Activated naive CD4-positive, alpha-beta T cell treated with anti-CD3 and anti-CD28 coated beads, Interleukin-2, amount 50 U/mL, for 16 hours (primary cell): ENCODE measurements around the gene SOCS2.
"Not testable (repeated sequence)": the region's sequence is repeated elsewhere in the genome, so short reads cannot be mapped to it uniquely, and the experiment has no call there.

Experiments used
- DNase-seq: peaks from one replicate; pipeline ENCODE4 v3.0.0-alpha.2; 2020

The SOCS2 gene

DNA sequence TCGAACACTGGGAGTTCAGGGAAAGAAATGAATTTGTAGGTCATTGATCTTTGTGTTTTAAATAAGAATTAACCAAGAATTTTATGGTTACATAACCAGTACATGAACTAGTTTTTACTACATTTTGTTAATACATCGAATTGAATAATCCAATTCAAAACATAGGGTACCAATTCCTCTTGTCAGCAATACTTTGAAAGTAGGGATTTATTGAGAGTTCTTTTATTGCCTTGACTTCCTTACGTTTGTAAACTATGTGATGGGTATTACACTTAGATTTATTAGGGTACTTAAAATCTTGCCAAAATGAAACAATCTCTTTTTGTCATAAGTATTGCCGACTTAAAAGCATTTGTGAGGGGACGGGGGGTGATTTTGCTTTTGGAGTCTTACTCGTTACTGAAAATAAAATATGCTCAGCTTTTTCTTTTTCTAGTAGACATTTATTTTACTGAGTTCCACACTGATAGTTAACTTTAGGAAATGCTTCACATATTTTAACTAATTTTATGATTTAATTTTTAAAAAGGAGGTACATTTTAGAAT is 22.4 kb downstream of the SOCS2 start:
- no peak for DNase-seq

DNA sequence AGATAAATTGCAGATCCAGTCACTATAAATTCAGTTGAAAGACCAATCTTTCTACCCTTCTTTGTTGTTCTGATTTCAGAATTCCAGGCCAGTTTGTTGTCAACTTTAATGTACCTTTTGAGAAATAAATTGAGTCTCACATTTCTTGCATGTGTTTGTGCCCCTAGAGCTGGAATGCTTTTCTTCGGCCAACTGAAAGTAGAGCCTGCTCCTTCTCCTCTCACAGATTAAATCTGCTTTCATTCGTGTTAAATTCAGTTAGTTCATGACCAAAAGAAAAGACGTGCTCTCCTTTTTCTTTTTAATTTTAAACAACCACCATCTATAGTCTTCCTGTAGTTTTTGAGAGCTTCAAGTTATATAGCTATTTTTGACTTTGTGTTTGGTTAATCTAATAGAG is 22.9 kb downstream of the SOCS2 start:
- no peak for DNase-seq

DNA sequence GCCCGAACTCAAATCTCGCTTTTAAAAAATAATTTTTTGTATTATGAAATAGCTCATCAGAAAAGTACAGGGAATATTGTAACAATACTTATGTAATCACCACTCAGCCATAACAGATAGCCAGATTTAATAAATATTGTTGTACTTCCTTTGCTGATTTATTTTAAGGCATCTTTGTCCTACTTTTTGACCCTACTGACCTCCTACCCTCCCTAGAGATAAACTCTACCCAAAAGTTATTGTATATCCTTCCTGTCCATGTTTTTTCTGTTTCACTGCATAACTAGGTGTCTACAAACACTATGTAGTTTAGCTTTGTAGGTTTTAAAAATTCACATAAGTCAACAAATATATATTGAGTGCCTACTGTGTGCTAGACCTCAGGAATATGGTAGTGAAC is 25.1 kb downstream of the SOCS2 start:
- DNase-seq, result no peak

DNA sequence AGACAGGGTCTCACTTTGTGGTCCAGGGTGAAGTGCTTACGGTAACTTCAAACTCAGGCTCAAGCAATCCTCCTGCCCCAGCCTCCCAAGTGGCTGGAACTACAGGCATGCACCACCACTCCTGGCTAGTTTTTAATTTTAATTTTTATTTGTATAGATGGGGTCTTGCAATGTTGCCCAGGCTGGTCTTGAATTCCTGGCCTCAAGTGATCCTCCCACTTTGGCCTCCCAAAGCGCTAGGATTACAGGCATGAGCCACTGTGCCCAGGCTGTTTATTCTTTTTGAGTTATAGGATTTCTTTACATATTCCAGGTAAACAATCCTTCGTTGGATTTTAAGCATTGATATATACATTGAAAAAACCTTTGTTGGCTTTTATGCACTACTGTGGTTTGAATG is 26.7 kb downstream of the SOCS2 start:
- no peak for DNase-seq

DNA sequence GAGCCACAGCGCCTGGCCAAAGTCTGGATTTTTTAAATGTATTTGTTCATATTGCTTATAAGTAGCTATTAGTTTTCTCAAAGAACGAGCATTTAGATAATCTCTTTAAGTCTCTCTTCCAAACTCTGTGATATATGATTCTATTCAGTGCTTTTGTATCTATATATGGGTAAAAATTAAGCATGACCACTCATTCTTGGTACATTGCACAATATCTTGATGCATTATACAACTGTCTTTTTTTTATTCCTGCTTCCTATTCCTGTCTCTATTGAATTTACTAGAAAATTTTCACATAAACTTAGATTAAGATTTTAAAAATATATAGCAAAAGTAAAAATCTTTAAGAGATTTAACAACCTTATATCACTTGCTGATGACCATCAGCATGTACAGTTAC is 29.1 kb downstream of the SOCS2 start:
- no peak for DNase-seq

DNA sequence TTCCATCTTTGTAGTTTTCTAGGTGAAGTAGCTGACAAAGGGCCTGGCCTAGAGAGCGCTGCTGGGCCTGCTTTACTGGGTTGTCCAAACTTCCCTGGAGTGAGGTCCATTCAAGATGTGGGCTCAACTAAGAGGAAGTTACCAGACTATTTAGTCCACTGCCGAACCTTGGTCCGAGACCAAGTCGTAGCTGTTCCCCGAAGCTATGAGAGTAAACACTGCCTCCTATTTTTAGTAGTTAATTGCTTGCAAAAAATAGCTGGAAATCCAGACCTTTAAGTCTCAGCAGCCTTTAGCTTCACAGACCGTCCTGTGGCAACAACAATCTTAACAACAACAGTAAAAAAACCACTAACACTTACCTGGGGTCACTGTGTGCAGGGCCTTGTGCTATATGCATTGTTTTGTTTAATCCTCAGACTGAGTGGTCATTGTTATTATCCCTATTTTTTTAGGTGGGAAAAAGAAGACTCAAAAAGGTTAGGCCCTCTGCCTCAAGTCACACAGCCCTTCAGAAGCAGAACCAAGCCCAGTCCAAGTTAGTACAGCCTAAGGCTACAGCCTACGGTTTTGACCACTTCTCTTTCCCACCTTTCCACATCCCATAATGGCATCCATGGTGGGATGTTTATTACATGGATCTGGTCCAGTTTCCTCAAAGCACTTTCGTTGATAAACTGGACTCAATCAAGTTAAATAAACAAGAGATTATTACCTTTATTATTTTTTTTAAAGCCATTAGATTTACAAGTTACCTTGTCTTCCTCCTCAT is 30.6 kb downstream of the SOCS2 start:
- DNase-seq, result no peak

DNA sequence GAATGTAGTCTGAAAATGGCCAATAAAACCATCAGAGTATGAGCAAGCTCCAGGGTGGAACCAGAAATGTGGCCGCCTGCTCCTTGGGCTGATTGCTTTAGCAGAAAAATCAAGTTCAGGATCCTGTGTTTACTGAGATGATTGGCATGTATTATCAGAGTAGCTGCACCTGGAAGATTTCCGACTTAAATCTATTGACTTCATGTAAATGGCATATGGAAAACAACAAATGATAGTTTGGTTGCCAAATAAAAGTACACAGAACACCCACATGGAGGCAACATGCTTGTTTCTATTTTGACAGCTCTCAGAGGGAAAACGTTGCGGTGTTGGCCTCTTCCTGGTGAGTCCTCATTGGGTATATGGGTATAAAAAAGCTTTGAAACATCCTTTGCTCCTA is 31.3 kb downstream of the SOCS2 start:
- DNase-seq, result no peak

DNA sequence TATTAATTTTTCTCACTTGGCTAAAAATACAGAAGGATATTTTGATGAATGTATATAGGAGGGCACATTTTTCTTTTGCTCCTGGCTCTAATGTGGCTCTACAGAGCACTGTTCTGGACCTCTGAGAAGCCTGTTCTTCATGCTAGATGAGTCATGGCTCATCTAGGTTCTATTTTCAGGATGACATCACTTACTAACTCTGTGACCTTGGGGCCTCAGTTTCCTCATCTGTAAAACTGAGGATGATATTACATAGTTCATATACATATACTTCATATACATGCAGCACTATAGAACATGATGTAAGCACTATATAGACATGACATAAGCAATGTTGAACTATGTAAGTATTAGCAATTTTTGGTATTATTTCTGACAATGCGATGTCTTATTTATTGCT is 35.8 kb downstream of the SOCS2 start:
- no peak for DNase-seq

DNA sequence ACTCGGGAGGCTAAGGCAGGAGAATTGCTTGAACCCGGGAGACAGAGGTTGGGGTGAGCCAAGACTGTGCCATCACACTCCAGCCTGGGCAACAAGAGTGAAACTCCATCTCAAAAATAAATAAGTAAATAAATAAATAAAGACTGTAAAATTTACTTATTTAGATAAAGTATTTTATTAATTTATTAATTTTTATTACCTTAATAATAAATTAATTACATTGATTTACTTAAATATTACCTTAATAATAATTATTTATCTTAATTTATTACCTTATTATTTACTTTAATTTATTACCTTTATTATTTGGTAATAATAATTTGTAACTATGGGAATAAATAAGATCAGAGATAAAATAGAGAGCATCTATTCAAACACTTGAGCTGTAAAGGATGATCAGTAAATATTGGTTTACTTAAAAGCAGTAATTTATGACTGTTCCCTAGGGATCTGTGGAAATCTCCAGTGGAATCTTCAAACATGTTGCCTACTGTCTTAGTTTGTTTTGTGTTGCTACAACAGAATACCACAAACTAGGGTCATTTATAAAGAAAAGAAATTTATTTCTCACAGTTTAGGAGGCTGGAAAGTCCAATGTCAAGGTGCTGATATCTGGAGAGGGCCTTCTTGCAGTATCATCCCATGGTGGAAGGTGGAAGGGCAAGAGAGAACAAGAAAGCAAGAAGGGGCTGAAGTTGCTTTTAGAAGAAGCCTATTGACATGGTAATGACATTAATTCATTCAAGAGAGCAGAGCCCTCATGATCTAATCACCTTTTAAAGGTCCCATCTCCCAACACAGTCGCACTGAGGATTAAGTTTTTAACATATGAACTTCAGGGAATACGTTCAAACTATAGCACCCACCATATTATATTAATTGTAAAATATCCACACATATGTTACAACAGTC is 37.1 kb downstream of the SOCS2 start:
- no peak for DNase-seq

DNA sequence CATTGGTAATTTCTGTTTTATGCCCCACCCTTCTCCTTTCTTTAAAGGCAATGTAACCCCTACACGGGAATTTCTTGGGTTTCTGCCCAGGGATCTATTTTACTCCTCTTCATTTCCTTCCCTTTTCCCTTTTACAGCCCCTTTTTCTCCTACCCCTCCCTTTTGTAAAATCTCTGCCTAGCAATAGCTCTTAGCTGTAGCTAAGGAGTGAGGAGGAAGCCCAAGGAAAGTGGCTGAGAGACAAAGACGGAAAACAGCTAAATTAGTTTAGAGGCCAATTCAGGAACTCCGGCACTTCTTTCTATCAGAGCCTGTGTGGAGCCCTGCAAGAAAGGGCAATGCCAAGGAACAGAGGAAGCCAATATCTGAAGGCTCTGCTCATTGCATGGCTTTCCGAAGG is 40.3 kb downstream of the SOCS2 start:
- no peak for DNase-seq

DNA sequence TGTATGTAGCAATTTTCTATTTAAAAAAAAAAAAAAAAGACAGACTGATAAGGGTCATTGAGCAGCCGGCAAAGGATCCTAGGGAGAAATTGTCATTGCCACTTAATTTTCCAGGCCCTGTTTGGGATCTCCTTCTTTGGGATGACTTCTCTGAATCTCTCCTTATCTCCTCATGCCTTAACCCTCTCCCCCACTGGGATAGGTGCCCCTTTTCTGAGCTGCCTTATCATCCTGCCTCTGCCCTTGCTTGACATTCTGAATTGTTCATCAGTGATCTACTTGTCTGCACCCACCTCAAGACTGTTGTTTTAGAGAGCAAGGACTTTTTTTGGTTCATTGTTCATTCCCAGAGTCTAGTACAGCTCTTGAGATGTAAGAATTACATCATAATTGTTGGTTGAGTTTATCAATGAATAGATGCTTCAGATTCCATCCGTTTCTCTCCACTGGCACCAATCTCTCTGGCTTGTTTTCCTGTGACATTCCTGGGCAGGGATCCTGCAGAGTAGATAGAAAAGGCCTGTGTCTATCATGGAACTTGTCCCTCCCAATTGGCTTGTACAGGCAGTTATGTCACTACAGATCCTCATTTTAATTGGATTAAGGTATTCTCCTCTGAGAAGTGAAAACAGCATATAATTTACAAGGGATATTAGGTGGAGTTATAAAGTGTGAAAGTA is 42.6 kb downstream of the SOCS2 start:
- DNase-seq, result no peak

DNA sequence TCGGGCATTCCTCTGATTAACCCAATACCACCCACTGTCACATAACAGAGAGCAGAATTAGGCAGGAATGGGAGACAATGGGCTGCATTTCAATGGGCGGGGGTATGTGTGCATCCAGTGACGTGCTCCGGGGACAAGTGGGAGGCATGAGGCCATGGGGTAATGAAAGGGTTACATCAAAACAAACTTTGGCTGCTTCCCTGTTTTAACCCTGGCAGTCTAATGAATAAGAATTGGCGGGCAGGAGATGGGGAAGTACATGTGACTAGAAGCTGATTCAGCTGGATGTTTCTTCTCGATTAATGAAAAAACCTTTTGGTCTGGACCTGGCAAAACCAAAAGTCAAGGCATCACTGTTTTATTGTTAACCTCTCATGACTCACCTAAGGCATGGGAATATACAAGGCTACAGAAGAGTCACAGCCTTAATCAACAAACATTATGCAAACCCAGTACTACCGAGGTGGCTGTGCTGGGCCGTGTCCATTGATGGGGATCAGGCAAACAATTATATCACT is 44.2 kb downstream of the SOCS2 start:
- DNase-seq, result no peak

DNA sequence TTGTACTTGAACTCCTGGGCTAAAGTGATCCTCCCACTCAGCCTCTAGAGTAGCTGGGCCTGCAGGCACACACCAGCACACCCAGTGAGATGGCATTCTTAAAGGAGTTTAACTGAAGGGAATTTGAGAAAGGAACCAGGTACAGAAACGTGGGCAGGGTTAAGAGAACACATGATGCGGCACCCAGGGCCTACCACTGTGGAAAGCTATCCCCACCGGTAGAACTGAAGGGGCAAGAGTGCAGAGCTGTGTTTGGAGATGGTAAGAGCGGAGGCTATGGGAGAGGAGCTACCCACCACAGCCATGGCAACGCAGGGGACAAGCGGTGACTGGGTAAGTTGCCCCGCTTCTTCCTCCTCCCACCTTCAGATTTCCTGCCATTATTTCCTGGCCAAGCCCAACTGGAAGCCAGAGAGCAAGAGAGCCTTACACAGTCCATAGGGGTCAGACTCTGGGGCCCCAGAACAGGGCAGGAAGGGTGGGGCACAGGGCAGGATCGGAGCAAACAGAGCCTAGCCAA is 46.5 kb downstream of the SOCS2 start:
- no peak for DNase-seq

DNA sequence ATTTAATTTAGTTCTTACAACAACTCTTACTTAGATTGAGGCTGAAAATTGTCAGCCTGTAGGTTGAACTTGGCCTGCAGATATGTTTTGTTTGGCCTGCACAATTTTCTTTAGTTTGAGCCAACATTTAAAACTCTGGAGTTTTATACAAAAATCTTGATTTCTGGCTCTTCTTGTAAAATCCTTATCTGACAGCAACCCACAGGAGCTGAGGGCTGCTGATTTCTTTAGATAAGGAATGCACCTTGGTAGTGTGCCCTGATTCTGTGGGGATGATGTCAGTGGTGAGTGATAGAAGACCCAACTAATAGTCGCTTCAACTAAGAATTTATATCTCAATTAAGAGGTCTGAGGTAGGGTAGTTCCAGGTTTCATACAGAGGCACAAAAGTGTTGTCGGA is 49.5 kb downstream of the SOCS2 start:
- no peak for DNase-seq

DNA sequence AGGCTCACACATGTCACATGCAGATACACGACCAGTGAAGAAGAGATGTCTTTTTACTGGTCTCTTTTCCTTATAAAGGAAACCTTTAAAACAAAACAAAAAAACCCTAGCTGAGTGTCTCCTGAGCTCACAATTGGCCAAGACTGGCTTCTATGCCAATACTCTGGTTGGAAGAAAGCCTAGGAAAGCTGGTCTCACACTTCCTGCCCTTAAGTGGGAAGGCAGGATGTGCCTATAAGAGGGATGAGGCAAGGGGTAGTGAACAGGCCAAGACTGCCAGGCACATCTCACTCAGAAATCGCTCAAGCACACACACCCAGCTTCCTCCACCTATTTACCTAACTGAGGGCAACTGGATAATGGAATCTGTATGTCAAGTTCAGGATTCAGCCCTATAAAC is 50.0 kb downstream of the SOCS2 start:
- no peak for DNase-seq

DNA sequence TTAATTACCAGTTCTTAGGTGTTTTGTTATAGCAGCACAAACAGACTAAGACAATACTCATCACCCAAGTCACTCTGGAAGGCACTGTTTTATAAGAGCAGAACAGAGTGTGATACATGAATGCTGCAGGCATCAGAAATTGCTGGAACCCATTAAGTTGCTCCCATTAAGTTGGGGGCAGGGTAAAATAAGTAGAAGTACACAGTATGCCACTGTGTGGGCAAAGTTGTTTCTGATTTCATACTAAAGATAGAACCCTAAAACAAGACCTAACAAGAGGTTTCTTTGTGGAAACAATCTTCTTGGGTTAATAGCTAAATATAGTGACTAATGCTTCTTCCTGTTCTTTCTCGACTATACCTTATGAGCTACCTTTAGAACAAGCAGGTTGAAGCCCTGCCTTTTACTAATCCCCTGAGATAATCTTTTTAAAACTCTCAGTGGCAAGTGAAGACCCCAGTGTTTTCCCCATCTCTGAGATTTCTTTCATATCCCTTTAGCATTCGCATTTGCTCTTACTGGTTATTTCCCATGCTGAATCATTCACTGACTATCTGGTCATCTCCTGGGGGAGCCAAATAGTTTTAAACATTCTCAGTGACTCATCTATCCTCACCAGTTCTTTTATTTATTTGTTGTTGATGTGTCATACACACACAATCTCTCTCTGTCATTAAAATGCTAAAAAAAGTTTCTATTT is 52.3 kb downstream of the SOCS2 start:
- no peak for DNase-seq

DNA sequence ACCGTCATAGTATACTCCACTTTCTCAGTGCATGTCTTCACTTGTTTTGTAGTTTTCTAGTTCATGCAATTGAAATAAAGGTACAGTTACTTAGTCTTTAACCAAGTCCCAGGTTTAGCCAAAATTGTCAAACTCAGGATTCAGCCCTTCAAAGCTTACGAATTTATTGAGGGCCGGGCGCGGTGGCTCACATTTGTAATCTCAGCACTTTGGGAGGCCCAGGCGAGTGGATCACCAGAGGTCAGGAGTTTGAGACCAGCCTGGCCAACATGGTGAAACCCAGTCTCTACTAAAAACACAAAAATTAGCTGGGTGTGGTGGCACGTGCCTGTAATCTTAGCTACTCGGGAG is 52.8 kb downstream of the SOCS2 start:
- not testable (repeated sequence) for DNase-seq

DNA sequence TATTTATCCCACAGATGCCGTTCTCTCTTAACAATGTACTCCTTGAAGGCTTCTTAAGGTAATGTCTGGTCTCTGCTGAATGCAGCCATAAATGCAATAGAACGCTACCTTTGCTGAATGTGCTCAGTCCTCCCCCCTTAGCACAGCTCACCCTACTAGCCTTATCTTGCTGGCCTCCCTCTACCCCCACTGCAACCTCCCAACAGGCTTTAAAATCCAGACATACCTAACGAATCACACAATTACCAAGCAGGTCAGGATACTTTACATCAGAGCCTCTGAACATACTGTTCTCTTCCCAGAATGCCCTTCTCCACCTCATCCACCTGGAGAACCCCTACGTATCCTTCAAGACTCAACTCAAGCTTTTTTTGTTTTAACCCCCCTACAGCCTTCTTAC is 53.7 kb downstream of the SOCS2 start:
- no peak for DNase-seq
